GM21515 (cell line): ENCODE results near the gene ACO2.

Experiments used
- ATAC-seq: cut with Tn5 transposase; IDR thresholded peaks from one replicate; pipeline ENCODE4 v1.9.1; 2021; ENCODE audit not compliant: unreplicated experiment

ACO2 gene

DNA sequence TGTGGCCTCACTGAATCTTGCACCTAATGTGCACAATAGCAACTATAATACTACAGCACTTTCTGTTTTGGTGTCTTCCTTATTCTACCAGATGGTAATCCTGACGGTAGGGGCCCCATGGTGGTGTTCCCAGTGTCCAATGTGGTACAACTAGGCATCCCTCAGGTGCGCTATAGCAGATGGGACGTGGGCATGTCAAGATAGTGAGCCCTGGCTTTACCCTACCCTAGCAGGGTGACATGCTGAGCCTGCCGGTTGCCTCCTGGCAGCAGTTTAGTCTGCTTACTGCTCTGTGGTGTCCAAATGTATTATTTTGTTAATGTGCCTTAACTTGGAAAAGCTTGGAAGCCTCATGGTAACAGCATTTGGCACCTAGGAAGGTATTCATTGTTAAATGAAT, 19.2 kb downstream of the ACO2 start:
- ATAC-seq: no peak

DNA sequence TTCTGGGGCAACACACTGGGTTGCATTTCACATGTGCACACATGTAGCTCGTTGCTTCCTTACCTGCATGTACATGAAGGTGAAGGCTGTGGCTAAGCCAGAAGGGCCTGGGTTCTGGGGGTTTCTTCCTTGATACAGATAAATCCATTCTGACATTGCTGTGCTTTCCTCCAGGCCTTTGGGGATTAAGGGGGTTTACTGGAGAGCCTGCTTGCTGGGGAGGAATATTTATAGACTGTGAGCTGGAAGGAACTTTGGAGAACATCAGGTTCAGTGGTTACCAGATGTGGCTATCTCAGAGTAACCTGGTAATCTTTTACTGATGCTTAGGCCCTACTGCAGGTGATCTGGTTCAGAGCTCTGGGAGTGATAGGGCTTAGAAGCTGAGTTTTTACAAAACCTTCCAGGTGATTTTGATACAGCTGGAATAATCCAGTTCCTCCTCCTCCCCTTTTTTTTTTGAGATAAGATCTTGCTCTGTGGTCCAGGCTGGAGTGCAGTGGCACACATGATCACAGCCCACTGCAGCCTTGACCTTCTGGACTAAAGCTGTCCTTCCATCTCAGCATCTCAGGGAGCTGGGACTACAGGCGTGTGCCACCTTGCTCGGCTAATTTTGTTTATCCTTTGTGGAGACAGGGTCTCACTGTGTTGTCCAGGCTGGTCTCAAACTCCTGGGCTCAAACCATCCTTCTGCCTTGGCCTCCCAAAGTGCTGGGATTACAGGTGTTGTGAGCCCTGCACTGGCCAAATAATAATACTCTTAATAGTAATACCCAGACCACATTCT, 19.9 kb downstream of the ACO2 start:
- ATAC-seq: no peak

DNA sequence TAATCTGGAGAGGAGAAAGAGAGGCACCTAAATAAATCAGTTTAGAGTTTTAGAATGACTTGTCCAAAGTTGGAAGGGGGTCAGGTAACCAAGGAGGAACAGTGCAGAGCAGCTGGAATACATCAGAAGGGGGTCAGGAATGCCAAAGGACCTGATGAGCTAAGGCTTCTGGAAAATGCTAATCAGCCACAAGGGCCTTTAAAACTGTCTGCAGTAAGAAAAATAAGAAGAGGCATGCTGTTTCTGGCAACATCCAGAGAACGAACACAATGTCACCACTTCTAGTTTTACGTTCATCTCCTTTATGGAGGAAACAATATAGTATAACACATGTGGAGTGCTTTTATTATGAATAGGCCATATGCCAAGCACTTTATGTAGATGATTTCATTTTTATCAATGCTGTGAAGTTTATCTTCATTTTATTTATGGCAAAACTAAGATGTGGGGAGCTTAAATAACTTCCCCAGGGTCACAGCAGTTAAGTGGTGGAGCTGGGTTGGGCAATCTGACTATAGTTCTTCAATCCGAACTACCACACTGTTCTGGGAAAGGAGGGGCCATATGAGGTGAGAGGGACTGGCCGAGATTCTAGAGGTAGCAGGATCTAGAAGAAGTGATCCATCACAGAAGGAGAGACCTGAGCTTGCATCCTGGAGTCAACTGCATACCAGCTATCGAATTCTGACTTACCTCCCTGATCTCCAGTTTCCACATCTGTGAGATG, 22.6 kb downstream of the ACO2 start:
- ATAC-seq: no peak

DNA sequence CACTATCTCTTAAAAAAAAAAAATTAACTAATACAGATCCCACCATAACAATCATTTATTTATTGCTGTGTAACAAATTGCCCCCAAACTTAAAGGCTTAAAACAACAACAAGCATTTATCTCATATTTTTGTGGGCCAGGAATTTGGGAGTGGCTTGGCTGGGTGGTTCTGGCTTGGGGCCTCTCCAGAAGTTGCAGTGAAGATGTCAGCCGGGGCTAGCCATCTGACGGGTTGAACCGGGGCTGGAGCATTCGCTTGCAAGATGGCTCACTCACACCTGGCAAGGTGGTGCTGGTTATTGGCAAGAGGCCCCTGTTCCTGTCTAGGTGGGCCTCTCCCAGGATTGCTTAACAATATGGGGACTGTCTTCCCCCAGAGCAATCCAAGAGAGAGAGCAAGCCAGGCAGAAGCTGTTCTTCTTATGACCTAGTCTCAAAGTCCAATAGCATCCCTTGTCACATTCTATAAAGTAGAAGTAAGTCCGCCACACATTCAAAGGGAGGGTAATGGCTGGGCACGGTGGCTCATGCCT, 29.5 kb downstream of the ACO2 start:
- ATAC-seq: no peak

DNA sequence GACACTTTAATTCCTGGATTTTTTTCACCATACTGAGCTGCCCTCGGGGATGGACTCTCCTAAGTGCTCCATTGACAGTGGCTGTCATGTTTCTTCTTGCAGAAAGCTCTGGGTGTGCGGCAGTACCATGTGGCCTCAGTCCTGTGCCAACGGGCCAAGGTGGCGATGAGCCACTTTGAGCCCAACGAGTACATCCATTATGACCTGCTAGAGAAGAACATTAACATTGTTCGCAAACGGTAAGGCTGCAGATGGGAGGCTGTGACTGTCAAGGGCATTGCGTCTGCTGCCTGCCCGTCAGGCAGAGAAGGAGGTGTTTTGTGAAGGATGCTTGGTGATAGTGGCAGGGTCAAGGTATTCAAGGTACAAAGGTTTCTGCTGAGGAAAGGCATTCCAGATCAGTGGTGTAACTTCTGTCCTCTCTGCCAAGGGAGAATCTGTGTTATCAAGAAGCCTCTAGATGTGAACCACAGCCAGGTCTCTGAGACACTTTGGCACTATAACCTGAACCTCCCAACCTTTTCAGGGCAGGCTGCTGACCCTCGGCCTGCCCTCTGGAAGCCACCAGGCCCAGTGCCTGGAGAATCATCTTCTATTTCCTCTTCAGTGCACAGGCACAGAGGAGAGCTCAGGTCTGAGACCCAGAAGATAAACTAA, 30.8 kb downstream of the ACO2 start:
- no peak for ATAC-seq

DNA sequence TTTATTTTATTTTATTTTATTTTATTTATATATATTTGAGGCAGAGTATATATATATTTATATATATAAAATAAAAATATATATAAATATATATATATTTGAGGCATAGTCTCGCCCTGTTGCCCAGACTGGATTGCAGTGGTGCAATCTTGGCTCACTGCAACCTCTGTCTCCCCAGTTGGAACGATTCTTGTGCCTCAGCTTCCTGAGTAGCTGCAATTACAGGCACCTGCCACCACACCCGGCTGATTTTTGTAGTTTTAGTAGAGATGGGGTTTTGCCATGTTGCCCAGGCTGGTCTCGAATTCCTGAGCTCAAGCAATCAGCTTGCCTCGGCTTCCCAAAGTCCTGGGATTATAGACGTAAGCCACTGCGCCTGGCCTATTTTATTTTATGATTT, 31.4 kb downstream of the ACO2 start:
- ATAC-seq: no peak

DNA sequence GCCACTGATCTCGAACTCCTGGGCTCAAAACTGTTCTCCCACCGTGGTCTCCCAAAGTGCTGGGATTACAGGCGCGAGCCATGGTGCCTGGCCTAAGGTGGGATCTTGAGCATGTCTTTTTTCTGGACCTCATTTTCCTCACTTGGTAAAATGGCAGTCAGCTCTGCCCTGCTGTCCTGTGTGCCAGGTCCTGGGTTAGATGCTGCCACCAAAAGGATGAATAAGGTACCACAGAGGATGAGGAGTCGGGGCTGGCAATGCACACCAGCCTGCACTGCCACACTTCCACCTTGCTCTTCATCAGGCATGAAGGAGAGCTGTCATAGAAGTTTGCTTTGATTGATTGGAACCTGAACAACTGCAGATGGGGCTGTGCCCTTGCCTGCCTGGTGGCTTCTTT, 32.3 kb downstream of the ACO2 start:
- ATAC-seq: no peak

DNA sequence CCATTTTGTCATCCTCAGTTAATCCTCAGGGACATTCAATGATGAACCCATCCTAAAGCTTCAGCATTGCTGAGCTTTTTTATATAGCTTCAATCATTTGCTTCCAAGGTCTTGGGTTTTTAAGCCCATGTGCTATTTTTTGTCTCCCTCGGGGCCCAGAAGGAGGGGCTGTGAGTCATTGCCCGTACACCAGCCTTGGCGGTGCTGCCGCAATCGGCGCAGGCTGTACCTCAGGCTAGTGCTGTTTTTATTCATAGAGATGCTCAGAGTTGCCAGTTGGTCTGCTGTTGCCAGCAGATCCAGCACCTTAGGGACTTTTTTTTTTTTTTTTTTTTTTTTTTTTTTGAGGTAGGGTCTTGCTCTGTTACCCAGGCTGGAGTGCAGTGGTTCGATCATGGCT, 35.5 kb downstream of the ACO2 start:
- no peak for ATAC-seq

DNA sequence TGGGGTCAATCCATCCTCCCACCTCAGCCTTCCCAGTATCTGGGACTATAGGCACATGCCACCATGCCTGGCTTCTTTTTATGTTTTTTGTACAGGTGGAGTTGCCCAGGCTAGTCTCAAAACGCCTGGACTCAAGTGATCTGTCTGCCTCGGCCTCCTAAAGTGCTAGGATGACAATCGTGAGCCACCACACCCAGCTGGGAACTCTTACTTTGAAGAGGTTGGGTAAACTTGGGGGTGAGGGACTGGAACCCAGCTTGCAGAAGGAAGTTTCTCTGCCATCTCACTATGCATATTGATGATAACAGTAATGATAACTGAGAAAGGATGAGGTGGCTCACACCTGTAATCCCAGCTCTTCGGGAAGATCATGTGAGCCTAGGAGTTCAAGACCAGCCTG, 35.9 kb downstream of the ACO2 start:
- ATAC-seq: no peak

DNA sequence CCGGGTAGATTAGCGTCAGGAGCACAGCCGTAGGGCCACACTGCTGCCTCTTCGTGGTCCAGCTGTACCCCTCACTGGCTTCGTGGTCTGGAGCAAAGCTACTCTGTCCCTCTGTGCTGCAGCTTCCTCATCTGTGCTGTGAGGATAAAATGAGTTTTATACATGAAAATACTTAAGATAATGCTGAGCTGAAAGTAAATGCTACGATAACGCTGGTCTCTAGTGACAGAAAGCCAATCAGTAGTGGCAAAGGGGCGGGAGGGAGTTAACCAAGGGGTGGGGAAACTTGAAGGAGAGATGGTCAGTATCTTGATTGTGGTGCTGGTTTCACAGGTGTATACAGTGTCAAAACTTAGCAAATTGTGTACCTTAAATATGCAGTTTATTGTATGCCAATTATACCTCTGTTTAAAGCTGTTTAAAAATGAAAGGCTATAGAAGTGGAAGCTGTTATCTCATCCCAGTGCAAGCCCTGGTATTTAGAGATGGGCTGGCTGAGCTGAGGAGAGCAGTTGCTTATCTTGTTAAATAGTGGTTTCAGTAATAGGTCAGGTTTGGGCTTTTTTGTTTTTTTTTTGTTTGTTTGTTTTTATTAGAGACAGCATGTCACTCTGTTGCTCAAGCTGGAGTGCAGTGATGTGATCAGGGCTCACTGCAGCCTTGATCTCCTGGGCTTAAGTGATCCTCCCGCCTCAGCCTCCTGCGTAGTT, 36.7 kb downstream of the ACO2 start:
- no peak for ATAC-seq

DNA sequence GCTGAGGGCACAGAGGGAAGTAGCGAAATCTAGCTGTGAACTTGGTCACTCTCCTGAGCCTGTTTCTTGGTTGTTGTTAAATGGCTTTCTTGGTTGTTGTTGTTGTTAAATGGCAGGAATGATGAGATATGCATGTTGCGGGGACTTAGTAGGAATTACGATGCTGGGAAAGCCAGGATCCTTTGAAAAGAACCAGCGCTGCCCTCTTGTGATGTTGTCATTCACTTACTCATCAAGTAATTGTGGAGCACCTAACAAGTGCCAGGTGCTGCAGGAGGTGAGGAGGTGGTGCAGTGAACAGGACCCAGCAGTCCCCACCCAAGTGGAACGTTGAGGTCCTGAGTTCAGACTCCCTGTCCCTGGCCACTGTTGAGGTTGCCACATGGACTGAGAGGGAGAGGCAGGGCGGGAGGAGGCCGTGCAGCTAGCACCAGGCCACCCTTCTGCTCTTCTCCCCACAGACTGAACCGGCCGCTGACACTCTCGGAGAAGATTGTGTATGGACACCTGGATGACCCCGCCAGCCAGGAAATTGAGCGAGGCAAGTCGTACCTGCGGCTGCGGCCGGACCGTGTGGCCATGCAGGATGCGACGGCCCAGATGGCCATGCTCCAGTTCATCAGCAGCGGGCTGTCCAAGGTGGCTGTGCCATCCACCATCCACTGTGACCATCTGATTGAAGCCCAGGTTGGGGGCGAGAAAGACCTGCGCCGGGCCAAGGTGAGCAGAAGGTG, 38.6 kb downstream of the ACO2 start:
- no peak for ATAC-seq

DNA sequence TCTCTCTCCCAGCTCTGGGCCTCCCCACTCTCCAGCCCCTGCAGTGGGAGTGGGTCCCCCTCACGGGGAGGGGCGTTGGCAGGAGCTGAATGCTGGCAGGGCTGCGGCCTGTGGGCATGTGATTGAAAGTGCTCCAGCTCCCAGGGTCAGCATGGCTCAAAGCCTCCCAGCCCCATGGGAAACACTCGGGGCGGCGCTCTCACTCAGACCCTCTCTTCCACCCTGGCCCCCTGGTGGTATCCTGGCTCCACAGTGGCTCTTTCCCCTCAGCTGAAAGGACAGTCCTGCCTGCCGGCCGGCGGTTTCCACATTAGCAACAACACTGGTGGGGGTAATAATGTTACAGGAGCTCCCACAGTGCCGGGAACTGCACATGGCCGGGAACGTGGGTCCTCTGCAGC, 39.9 kb downstream of the ACO2 start:
- no peak for ATAC-seq

DNA sequence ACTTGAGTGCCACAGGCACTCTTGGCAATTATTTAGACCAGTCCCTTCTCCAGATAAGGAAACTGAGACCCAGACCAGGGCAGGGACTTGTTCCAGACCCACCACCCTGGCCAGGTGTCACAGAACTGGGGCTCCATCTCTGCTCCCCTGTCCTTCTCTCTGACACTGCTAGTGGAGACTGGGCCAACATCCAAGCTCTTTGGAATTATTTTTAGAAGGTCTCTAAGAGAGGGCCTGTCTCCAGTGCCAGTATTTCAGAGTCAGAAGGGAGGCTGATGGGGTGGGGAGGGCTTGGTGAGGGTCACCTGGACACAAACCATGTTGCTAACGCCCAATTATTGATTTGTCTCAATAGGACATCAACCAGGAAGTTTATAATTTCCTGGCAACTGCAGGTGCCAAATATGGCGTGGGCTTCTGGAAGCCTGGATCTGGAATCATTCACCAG, 42.6 kb downstream of the ACO2 start:
- no peak for ATAC-seq

DNA sequence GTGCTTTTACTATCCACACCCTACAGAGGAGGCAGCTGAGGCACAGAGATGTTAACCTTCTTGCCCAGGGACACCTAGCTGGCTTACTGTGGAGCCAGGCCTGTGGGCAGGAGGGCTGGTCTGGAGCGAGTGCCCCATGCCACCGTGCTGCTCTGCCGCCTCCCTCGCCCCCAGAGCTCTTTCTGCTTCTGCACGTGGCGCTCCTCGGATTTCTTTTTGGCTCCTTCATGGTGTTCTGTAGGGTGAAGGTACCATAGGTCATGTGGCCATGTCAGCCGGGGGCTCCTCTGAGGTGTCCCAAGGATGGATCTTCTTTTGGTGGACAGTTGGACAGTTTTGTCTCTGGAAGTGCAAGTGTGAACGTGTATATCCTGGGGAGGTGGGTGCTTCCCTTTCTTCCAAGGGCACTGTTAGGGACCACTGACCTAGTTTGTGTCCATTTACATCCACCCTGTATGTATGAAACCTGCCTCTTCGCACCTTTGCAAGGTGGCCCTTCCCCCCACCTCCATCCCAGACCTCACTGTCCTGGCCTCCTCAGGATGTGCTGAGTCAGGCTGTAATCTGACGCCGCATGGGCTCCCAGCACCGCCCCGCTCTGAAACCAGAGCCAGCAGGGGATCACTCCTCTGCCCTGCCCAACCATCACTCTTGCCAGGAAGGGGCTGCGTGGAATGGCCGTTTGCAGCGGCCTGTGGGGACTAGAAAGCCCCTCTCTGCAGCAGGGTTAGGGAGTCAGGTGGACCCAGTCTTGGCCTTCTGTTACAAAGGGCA, 43.7 kb downstream of the ACO2 start:
- no peak for ATAC-seq

DNA sequence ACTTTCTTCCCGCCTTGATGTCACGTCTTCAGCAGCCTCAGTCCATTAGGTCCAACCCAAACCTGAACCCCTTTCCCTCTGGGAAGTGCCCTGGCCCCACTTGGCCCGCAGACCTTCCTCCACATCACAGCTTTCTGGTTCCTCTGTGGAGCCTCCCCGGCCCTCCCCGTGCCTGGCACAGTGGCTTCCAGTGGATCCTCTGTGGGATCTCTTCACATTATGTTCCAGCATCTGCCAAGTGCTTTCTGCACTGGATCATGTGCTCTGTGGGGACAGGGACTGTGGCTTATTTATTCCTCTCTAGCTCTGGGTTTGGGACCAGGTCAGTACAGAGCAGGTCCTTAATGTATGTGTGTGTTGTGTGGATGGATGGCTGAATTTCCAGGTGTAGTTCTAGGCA, 44.5 kb downstream of the ACO2 start:
- ATAC-seq: no peak

DNA sequence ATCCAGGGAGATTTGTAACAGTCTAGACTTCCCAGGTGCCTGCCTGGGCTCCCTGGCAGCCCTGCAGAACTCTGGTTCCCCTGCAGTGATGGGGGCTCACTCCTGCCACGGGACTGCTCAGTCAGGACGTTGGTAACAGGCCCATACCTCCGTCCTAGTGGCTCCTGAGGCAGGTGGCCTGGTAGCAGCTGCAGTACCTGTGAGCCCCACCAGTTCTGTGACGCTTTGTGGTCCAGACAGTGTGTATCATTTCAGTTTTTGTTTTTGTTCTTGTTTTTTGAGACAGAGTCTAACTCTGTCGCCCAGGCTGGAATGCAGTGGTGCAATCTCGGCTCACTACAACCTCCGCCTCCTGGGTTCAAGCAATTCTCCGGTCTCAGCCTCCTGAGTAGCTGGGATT, 47.5 kb downstream of the ACO2 start:
- no peak for ATAC-seq

DNA sequence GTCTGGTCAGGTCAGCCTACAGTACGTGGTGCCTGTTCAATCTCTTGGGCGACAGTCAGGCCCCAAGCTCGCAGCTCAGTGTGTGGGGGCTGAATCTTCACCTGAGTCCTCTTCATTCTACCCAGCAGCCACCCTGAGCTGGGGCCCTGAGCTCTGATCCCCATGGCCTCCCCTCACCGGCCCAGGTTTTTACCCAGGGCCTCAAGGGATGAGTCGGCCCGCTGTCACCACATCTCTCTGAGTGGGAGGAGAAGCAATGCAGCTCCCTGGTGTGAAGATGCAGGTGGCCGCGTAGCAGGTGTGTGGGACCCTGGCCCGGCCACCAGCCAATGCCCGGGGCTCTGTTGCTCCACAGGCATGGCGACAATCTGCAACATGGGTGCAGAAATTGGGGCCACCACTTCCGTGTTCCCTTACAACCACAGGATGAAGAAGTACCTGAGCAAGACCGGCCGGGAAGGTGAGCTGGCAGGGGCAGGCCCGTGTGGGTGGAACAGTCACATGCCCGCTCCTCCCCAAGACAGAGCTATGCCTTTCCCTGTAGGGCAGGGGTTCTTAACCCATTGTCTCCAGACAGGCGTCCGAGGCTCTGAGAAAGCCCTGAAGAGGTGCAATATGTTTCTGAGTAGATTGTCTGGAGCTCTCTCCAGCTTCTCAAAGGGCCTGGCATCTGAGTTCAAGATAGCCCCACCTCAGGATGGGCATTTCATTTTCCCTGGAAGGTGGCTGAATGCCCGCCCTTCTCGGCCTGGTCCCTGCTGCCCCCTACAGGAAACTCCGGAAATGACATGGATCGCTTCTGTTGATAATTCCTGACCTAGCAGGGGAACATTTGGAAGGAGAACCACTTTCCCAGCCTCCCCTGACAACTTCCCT, 48.5 kb downstream of the ACO2 start:
- ATAC-seq: no peak

DNA sequence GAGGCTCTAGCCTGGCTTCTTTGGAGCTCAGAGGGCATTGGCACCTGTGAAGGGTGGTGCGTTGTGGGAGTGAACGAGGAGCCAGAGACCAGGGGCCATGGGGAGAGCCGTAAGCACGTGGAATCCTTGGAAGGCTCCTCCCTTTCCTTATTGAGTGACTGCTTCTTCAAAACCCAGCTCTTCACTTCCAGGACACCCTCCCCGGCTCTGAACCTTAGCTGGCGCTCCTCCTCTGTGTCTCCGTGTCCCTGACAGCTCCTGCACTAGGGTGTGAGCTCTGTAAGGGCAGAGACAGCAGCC, 49.1 kb downstream of the ACO2 start:
- no peak for ATAC-seq

DNA sequence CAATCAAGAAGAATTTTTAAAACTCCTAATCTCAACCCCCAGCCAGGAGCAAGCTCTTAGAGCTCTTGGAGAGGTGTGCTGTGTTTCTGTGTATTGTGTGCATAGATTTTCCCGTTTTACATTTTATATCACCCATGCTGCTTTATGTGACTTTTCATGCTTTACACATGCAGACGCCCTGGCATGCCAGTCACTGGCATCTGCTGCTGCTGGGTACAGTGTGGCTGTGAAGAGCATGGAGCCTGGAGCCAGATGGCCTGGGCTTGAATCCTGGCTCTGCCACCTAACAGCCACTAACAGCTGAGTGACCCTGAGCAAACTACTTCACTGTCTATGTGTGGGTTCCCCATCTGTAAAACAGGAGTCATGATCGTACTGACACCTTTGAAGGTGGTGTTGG, 52.2 kb downstream of the ACO2 start:
- ATAC-seq: no peak
